A549 (cell line): Measurements from ENCODE around the gene UNC13D. TPM values are rescaled to one million over a fixed set of nuclear protein-coding genes. Genes with fewer than 3 reads are reported as not detected.
A peak's percentile ranks its signal among the peaks of the same experiment; 100 is the strongest.

Experiments used
- ATAC-seq, 2 experiments: fragments of 200-7000 bp in 1 of 2; fragments of >200 bp in 1 of 2; cut with Nextera tagmentation in 1 of 2; cut with Tn5 transposase in 1 of 2; 3 replicates each; pipeline versions ENCODE4 v1.8.0 to v1.9.1; 2018 to 2020; ENCODE audit warnings: mild to moderate bottlenecking in 1 of 2, moderate library complexity in 1 of 2
- CTCF ChIA-PET: fragments of 300-600 bp; sonication (Branson Sonifier 250); formaldehyde crosslinking; extraction: SDS; loops from one replicate; lab custom pipeline; 2021; ENCODE audit warnings: antibody characterized with exemption, inconsistent platforms; lab: Yijun Ruan, JAX
- POLR2A ChIA-PET: fragments of 350-600 bp; formaldehyde crosslinking; extraction: SDS; loops from one replicate; lab custom pipeline; 2021; ENCODE audit warnings: antibody characterized with exemption, inconsistent platforms; lab: Yijun Ruan, JAX
- DNase-seq, 2 experiments: peaks; one replicate each; pipeline versions ENCODE4 v3.0.0 to v3.0.0-alpha.2; 2011 to 2016; ENCODE audit warnings: low read depth in 1 of 2, low spot score in 1 of 2
- FAIRE-seq: peaks from 2 replicates; lab custom pipeline; 2011; peaks lifted over from hg19 to GRCh38; lab: Jason Lieb, UNC
- H3K27ac ChIP-seq, 2 experiments: fragments of >200 bp; sonication (Bioruptor Twin); formaldehyde crosslinking; 3 replicates each; pipeline ENCODE4 v1.5.1; 2016 to 2017
- H3K4me1 ChIP-seq: fragments of >200 bp; sonication (Bioruptor Twin); formaldehyde crosslinking; 3 replicates; pipeline ENCODE4 v1.6.1; 2016
- H3K4me2 ChIP-seq: fragments of >200 bp; sonication (Bioruptor Twin); formaldehyde crosslinking; 3 replicates; pipeline ENCODE4 v1.6.1; 2016
- H3K4me3 ChIP-seq: fragments of >200 bp; sonication (Bioruptor Twin); formaldehyde crosslinking; 3 replicates; pipeline ENCODE4 v1.5.1; 2016
- H3K9me3 ChIP-seq: fragments of >200 bp; sonication (Bioruptor Twin); formaldehyde crosslinking; 3 replicates; pipeline ENCODE4 v1.6.1; 2016
- CHD4 ChIP-seq: fragments of 200-600 bp; sonication (generic); IDR thresholded peaks from 2 replicates; pipeline ENCODE4 v1.6.1; 2016; ENCODE audit warnings: antibody characterized with exemption, mild to moderate bottlenecking, borderline replicate concordance
- EHMT2 ChIP-seq: fragments of 200-600 bp; sonication (generic); IDR thresholded peaks from 2 replicates; pipeline ENCODE4 v1.6.1; 2016; ENCODE audit warnings: antibody characterized with exemption, low read depth, mild to moderate bottlenecking, moderate library complexity
- FOXS1 ChIP-seq: fragments of 250-450 bp; sonication (Bioruptor Pico); IDR thresholded peaks from 2 replicates; pipeline ENCODE4 v1.5.0; 2020; ENCODE audit warnings: mild to moderate bottlenecking, moderate library complexity
- HDAC2 ChIP-seq: fragments of 200-600 bp; sonication (generic); IDR thresholded peaks from 2 replicates; pipeline ENCODE4 v1.6.1; 2016
- KDM1A ChIP-seq: fragments of 200-600 bp; sonication (generic); IDR thresholded peaks from 2 replicates; pipeline ENCODE4 v1.6.1; 2016; ENCODE audit warnings: low read depth, mild to moderate bottlenecking
- KDM5A ChIP-seq: fragments of 200-600 bp; sonication (generic); IDR thresholded peaks from 2 replicates; pipeline ENCODE4 v1.6.1; 2016; ENCODE audit warnings: antibody characterized with exemption, mild to moderate bottlenecking
- MAX ChIP-seq: IDR thresholded peaks from 2 replicates; pipeline ENCODE4 v1.6.1; 2012
- NFE2L2 ChIP-seq: fragments of 150-350 bp; conservative IDR thresholded peaks from 2 replicates; pipeline ENCODE4 v1.6.1; 2014; ENCODE audit warnings: low read length
- NR3C1 ChIP-seq: fragments of >200 bp; sonication (Bioruptor Twin); formaldehyde crosslinking; IDR thresholded peaks from 3 replicates; pipeline ENCODE4 v1.6.1; 2017
- PBX3 ChIP-seq: IDR thresholded peaks from 2 replicates; pipeline ENCODE4 v1.6.1; 2012
- RAD21 ChIP-seq, 2 experiments: fragments of >200 bp in 1 of 2; sonication (Bioruptor Twin) in 1 of 2; formaldehyde crosslinking in 1 of 2; IDR thresholded peaks in 1 of 2; conservative IDR thresholded peaks in 1 of 2; 2 replicates in 1 of 2; 3 replicates in 1 of 2; pipeline ENCODE4 v1.6.1; 2012 to 2018; ENCODE audit warnings: inconsistent platforms in 1 of 2
- RARB ChIP-seq: fragments of 250-450 bp; sonication (Bioruptor Pico); IDR thresholded peaks from 2 replicates; pipeline ENCODE4 v1.8.0; 2021; ENCODE audit warnings: mild to moderate bottlenecking, moderate library complexity
- REST ChIP-seq: fragments of 200-600 bp; sonication (generic); IDR thresholded peaks from 2 replicates; pipeline ENCODE4 v1.6.1; 2016; ENCODE audit warnings: antibody characterized with exemption, mild to moderate bottlenecking, moderate library complexity
- TP53 ChIP-seq: fragments of 250-450 bp; sonication (Bioruptor Pico); IDR thresholded peaks from 2 replicates; pipeline ENCODE4 v1.5.0; 2021; ENCODE audit warnings: mild to moderate bottlenecking, moderate library complexity
- ZFP36 ChIP-seq: fragments of 450-650 bp; IDR thresholded peaks from 2 replicates; pipeline ENCODE4 v1.6.1; 2014; ENCODE audit warnings: borderline replicate concordance; ENCODE audit not compliant: partially characterized antibody
- WGBS: methylation state at CpG from one replicate; pipeline ENCODE4 v1.1.6; 2017; ENCODE audit errors: missing lambda C conversion rate; 5-methylcytosine and 5-hydroxymethylcytosine counted together
- polyA plus RNA-seq, 4 experiments: library from polyadenylated mRNA; depleted of rRNA in 3 of 4; stranded (reverse); fragments of >200 nt; fragmentation: RNase III in 1 of 4; extraction: RNeasy Plus Mini Kit Qiagen cat#74134 plus additional on column Dnase treatment in 1 of 4; gene quantifications; 2 replicates in 3 of 4; 3 replicates in 1 of 4; pipeline ENCODE4 v1.2.3, GENCODE V29; 2011 to 2017
- TF ChIP-seq, protein P1 (sequence below): fragments of 250-450 bp; sonication (Bioruptor Pico); IDR thresholded peaks from 2 replicates; pipeline ENCODE4 v1.5.0; 2021; ENCODE audit warnings: mild to moderate bottlenecking, moderate library complexity, borderline replicate concordance
- TF ChIP-seq, protein P2 (sequence below): fragments of >200 bp; sonication (Bioruptor Twin); formaldehyde crosslinking; IDR thresholded peaks from 3 replicates; pipeline ENCODE4 v1.6.1; 2016

Gene UNC13D
- polyA plus RNA-seq, 2 of the 4 experiments (the other 2 are of a cell fraction), result 1.6 to 3.5 TPM

DNA sequence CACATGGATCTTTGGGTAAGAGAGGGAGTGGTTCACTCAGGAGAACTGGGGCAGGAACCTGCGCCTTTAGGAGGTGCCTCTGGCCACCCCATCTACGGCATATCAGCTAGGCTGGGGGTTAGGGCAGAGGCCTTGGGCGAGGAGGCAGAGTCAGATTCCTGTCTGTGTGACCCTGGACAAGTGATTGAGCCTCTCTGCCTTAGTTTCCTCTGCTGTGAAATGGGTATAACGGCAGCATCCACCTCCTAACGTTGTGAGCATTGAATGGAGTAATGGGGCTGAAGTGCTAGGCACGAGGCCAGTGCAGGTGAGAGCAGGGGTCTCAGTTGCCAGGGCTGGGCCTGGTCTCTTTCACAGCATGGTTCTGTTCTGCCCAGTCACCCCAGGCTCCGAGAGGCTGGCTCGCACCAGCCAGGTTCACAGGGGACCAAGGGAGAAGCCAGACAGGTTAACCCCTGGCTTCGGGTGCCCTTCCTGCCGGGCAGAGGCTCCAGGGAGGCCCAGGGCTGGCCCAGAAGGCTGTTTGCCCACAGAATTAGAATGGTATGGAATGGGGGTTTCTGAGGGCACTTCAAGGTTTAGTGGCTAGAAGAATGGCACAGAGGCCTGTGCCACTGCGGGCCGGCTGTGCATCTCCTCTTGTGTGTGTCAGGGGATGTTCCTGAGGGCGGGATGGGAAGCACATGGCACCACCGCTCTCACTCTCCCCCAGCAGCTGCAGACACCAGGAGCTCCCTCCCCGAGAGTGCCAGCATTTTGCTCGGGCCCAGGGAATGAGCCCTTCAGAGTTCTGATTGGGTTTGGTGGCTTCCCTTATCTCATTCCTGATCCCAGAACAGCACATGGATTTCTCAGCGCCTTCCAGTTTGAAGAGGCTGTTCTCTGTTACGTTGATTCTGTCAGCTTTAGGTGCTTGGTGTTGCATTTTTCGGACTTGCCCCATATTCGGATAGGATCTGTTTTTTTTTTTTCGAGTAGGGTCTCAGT is 23.8 kb downstream of the UNC13D start:
- WGBS, result 86% methylated on average over 21 of the region's 21 CpGs
- Histone ChIP-seq H3K4me2 (no peak overlapping the region), H3K9me3 (no peaks in the 10 kb centered on the region), H3K27ac (no peak overlapping the region), H3K4me1 (peaks cover 2% of the 10 kb centered on the region; the same call in 2 of the 3 replicates), H3K4me3 (no peak overlapping the region)
- ChIA-PET POLR2A (no interaction called here), CTCF (interaction anchor here (0.9 to 29.7 kb wide), 5 partner anchors 21 to 76 kb away, joined by 3 to 691 read pairs (median 6); partner anchors contain the start of genes GALK1, TRIM47, TRIM65 and UNC13D)
- TF ChIP-seq KDM1A (peak; percentile 78; the same call in 1 of the 2 replicates), HDAC2 (no peak)
- DNase-seq (no peak), ATAC-seq (no peak), FAIRE-seq (no peak)

DNA sequence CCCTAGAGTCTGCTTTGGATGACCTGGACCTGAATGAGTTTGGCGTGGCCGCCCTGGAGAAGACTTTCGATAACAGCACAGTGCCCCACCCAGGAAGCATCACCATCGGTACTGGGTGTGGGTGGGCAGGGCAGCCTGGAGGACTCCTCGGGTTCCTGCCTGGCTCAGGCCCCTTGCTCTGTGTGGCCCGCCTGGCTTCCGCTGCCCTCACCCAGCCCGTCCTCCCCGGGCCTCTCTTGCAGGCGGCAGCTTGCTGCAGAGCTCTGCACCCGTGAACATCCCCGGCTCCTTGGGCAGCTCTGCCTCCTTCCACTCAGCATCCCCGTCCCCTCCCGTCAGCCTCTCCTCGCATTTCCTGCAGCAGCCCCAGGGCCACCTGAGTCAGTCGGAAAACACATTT is 24.5 kb downstream of the UNC13D start:
- CTCF ChIA-PET, result interaction anchor here (1.5 to 29.7 kb wide), 4 partner anchors 14 to 58 kb away, joined by 3 to 691 read pairs (median 8); partner anchors contain the start of genes TRIM47, UNC13D and WBP2
- no peak for DNase-seq
- H3K4me1 ChIP-seq, result peaks cover 9% of the 10 kb centered on the region
- WGBS, result 89% methylated on average over 16 of the region's 16 CpGs
- no peak for FAIRE-seq
- H3K4me3 ChIP-seq, result no peak overlapping the region
- TF ChIP-seq RAD21 (conservative IDR thresholded peaks at IDR 0.05 in 1 of 2, IDR thresholded peaks at IDR 0.05 in 1 of 2) (no peak), TP53 (CRISPR knock-in tag) (no peak), ZFP36 (no peak), MAX (no peak), KDM1A (no peak), RARB (no peak), KDM5A (no peak)
- TF ChIP-seq, protein P1, sequence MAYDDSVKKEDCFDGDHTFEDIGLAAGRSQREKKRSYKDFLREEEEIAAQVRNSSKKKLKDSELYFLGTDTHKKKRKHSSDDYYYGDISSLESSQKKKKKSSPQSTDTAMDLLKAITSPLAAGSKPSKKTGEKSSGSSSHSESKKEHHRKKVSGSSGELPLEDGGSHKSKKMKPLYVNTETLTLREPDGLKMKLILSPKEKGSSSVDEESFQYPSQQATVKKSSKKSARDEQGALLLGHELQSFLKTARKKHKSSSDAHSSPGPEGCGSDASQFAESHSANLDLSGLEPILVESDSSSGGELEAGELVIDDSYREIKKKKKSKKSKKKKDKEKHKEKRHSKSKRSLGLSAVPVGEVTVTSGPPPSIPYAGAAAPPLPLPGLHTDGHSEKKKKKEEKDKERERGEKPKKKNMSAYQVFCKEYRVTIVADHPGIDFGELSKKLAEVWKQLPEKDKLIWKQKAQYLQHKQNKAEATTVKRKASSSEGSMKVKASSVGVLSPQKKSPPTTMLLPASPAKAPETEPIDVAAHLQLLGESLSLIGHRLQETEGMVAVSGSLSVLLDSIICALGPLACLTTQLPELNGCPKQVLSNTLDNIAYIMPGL (CRISPR knock-in tag), result no peak
- TF ChIP-seq, all 56 proteins: peak for 0
- ATAC-seq, result no peak
- H3K9me3 ChIP-seq, result no peaks in the 10 kb centered on the region
- POLR2A ChIA-PET, result no interaction called here
- H3K27ac ChIP-seq, result no peak overlapping the region
- no peak overlapping the region for H3K4me2 ChIP-seq

DNA sequence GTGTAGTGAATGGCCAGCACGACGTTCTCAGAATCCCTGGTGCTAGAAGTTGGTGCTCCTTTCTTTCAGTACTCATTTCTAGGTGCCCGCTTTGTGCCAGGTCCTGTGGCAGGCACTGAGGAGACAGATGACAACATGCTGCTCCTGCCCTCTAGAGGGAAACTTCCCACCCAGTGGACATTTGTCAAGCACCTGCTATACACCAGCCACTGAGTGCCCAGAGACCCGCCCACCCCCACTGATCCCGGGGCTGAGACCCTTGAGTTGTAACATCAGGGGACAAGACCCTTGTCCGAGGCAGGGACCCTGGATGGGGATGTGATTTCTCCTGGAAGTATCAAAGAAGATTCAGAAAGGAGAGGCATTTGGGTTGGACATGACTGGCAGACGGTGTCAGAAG is 25.1 kb downstream of the UNC13D start:
- WGBS, result 80% methylated on average over 6 of the region's 7 CpGs
- no peak overlapping the region for H3K4me3 ChIP-seq
- POLR2A ChIA-PET, result no interaction called here
- no peak for TF ChIP-seq CHD4
- no peak for TF ChIP-seq FOXS1 (CRISPR knock-in tag)
- TF ChIP-seq, all 56 proteins: peak for 0
- no peaks in the 10 kb centered on the region for H3K9me3 ChIP-seq
- no peak overlapping the region for H3K4me2 ChIP-seq
- no peak overlapping the region for H3K27ac ChIP-seq
- ATAC-seq (peak in 1 of 2 experiments; percentile 10; a peak in 1 of 6 replicates), DNase-seq (no peak), FAIRE-seq (no peak)
- CTCF ChIA-PET, result interaction anchor here (0.8 to 29.7 kb wide), 8 partner anchors 13 to 59 kb away, joined by 3 to 691 read pairs (median 5); partner anchors contain the start of genes TRIM47, UNC13D and WBP2
- H3K4me1 ChIP-seq, result peaks cover 14% of the 10 kb centered on the region

- ATAC-seq, result no peak
- ChIA-PET POLR2A (no interaction called here), CTCF (interaction anchor here (0.8 to 29.7 kb wide), 15 partner anchors 9 to 138 kb away, joined by 3 to 691 read pairs (median 4); partner anchors contain the start of genes GALK1, TRIM47, UNC13D and WBP2)
- TF ChIP-seq NR3C1 (no peak), NFE2L2 (no peak), REST (no peak), PBX3 (no peak), EHMT2 (no peak)
- TF ChIP-seq, protein P2, sequence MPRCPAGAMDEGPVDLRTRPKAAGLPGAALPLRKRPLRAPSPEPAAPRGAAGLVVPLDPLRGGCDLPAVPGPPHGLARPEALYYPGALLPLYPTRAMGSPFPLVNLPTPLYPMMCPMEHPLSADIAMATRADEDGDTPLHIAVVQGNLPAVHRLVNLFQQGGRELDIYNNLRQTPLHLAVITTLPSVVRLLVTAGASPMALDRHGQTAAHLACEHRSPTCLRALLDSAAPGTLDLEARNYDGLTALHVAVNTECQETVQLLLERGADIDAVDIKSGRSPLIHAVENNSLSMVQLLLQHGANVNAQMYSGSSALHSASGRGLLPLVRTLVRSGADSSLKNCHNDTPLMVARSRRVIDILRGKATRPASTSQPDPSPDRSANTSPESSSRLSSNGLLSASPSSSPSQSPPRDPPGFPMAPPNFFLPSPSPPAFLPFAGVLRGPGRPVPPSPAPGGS, result no peak
These were observed 25.8 kb downstream of the UNC13D start for GRCh38 chr17:75818326-75818885.

More at GRCh38 chr17:75818326-75818885, 25.8 kb downstream of the UNC13D start:
- no peak overlapping the region for H3K4me2 ChIP-seq
- 92% methylated on average over 14 of the region's 16 CpGs for WGBS
- no peak overlapping the region for H3K4me3 ChIP-seq
- H3K4me1 ChIP-seq, result peaks cover 14% of the 10 kb centered on the region
- DNase-seq, result no peak
- no peak overlapping the region for H3K27ac ChIP-seq
- no peak for FAIRE-seq
- H3K9me3 ChIP-seq, result no peaks in the 10 kb centered on the region
